HG03095 (cell line): ENCODE data around the gene GALK1.
"Not testable (repeated sequence)": the region's sequence is repeated elsewhere in the genome, so short reads cannot be mapped to it uniquely, and the experiment has no call there.

ENCODE experiments used
- ATAC-seq: cut with Tn5 transposase; IDR thresholded peaks from one replicate; pipeline ENCODE4 v1.9.1; 2021; ENCODE audit warnings: moderate library complexity; ENCODE audit not compliant: unreplicated experiment

Gene GALK1

DNA sequence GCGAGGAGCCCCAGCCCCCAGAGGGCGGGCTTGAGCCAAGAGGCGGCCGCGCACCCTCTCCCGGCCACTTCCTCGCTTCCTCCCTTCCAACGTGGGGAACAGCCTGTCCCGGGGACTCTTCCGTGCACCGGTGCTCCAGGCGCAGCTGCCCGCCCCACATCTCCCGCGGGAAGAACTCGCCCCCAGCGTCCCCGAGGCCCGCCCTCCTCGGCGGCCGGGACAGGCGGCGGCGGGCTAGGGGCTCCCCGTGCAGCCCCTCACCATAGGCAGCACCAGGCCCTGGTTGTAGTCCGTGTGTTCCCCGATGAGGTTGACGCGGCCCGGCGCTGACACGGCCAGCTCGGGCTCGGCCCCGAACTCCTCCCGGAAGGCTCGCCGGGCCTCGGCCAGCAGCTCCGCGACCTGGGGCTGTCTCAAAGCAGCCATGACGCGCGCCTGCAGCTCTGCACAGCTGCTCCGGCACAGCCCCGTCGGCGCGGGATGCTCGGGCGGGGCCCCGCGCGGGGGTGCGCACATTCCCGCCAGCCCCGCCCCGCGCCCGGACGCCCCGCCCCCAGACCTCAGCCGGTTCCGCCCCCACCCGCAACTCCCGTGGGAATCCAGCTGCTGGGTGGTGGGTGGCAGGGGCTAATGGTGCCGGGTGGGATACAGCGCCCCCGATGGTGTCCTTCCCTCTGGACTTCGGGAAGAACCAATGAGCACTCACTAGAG is at the start of gene GALK1:
GALK1 (minus strand) TSS at position 482 of the 711 bp plus-strand sequence; CDS start at position 426, 56 bp downstream.
- peak; percentile 67 for ATAC-seq

DNA sequence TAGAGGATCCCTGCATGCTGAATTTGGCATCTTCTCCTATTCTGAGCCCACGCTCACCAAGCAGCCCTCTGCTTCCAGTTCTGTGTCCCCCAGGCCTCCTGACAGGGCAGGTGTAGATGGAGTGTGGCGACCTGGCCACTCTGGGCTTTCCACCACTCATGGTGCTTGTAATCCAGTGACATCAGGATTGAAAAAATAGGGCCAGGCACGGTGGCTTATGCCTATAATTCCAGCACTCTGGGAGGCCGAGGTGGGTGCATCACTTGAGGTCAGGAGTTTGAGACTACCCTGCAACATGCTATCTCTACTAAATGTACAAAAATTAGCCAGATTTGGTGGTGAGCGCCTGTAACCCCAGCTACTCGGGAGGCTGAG is 49.0 kb upstream of the GALK1 start:
- no peak for ATAC-seq

GRCh38 chr17:75813081-75814020 is 48.4 kb upstream of the GALK1 start:
- ATAC-seq, result no peak

DNA sequence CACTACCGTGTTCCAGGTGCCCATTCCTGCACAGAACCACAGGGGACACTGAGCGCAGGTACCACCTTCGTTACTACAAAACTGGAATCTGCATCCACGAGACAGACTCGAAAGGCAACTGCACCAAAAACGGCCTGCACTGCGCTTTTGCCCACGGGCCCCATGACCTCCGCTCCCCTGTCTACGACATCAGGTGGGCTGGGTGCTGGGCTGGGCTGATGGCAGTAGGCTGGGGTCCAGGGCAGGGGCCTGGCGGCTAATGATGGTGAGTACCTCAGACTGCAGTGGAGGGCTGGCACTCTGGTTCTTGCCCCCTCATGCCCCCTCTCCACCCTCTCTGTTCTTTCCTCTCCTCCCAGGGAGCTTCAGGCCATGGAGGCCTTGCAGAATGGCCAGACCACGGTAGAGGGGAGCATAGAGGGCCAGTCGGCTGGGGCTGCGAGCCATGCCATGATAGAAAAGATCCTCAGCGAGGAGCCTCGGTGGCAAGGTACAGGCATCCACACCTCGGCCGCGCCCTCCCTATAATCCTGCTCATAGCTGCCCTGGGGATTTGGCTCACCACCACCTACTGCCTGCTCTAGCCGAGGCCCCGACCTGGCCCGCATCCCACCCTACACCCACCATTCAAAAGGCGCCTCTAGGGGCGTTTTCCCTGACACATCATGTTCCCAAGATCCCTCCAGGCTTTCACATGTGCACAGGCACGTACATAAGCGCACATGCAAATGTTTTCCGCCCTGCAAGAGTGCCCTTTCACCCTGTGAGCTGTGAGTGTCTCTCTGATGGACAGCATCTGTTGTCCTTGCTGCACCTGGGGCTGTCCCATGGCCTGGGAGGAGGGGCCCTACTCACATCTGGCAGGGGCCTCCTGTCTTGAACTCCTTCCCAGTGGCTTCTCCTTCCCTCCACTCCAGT is 47.4 kb upstream of the GALK1 start:
- no peak for ATAC-seq

DNA sequence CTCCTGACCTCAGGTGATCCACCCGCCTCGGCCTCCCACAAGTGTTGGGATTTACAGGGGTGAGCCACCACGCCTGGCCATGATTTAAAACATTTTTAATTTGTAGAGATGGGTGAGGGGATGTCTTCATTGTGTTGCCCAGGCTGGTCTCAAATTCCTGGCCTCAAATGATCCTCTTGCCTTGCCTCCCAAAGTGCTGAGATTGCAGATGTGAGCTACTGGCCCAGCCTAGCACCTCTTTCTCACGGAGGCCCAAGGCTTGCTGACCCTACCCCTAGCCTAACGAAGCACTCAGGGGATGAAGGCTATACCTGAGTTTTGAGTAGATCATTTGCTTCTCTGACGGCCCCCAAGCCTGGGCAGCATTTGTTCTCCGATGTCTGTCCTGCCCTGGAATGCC is 46.2 kb upstream of the GALK1 start:
- no peak for ATAC-seq

- ATAC-seq, result not testable (repeated sequence)
Measured at GRCh38 chr17:75810756-75811155, 45.8 kb upstream of the GALK1 start.

DNA sequence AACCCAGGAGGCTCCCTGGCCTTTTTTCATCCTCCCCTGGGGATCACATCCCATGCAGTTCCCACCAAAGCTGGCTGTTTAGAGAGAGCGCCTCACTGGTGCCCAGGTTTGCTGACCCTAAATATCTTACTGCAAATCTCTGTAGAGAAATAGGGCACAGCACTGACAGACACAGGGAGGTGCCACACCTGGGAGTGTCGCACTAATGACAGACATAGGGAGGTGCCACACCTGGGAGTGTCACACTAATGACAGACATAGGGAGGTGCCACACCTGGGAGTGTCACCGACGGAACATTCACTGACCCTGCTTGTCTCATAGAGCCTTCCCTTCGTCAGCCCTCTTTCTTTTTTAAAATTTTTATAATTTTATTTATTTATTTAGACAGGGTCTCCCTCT is 45.2 kb upstream of the GALK1 start:
- no peak for ATAC-seq

- ATAC-seq, result no peak
Measured at GRCh38 chr17:75809631-75810111, 44.7 kb upstream of the GALK1 start.

DNA sequence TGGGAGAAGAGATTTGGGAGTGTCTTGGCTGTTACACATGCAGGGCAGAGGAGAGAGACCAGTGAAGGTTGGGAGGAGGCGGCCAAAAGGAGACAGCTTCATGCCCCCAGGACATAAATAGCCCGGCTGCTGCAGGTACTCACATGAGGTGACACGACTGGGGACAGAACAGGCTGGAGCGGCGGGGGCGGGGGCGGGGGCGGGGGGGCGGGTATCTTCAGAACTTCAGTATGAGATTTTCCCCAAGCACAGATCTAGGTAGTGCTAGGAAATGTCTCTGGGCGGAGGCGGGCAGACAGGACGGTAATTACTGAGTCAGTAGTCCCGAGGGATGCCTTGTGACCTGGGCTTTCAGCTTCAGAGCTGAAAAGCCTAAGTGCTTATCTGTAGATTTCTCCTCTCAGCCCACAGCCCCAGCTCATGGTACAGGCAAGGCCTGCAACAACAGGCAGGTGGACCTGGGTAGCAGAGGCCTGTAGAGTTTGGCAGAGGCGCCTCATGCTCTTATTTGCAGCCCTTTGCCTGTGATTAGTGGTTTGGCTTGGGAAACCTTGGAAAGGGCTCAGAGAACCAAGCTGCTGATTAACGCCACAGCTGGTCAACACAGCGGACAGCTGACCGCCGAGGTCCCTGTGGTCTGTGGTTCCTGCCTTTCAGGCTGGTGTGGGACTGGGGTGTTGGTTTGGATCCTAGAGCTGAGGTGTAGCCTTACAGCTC is 44.1 kb upstream of the GALK1 start:
- ATAC-seq, result peak; percentile 60

GRCh38 chr17:75808549-75808904 is 43.5 kb upstream of the GALK1 start:
- ATAC-seq, result no peak

DNA sequence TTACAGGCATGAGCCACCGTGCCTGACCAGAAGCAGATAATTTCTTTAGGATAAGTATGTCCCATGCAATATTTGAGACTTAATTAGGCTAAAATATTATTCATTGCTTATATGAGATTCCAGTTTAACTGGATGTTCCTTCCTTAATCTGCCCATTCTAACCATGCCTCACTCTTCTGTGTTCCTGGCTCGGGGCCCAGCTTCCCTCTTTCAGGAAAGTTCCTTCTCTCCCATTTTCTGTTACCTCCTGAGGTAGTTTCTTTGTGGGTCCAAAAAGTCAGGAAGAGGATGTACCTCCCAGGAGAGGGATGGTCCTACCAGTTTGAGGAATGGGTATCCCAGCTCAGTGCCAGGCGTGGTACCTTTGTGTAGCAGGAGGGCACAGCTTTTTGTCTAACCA is 42.9 kb upstream of the GALK1 start:
- no peak for ATAC-seq

DNA sequence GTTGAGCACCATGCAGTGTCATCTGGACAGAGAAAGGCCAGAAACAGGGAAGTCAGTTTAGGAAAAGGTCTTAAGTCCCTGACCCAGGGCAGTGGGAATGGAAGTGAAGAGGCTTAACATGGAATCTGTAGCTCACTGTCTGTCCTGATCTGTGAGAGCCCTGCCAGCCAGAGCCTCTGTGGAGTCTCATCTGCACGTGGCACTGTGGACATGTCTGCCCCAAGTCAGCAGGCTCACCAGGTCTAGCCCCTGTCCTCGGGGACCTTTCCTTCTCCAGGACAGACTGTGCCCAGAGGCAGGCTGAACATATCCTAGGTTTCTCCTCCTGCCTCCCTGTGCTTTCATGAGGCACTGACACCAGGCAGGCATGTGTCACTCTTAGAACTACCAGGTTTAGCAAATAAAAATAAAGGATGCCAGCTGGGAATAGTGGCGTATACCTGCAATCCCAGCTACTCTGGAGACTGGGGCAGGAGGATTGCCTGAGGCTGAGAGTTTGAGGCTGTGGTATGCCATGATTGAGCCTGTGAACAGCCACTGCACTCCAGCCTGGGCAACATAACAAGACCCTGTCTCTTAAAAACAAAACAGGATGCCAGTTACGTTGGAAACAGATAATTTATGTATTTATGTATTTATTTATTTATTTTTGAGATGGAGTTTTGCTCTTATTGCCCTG is 42.0 kb upstream of the GALK1 start:
- ATAC-seq, result no peak

- ATAC-seq, result no peak
Measured at GRCh38 chr17:75803883-75804282, 38.9 kb upstream of the GALK1 start.

GRCh38 chr17:75799402-75799801 is 34.4 kb upstream of the GALK1 start:
- no peak for ATAC-seq

- no peak for ATAC-seq
Measured at GRCh38 chr17:75795820-75796607, 31.0 kb upstream of the GALK1 start.

DNA sequence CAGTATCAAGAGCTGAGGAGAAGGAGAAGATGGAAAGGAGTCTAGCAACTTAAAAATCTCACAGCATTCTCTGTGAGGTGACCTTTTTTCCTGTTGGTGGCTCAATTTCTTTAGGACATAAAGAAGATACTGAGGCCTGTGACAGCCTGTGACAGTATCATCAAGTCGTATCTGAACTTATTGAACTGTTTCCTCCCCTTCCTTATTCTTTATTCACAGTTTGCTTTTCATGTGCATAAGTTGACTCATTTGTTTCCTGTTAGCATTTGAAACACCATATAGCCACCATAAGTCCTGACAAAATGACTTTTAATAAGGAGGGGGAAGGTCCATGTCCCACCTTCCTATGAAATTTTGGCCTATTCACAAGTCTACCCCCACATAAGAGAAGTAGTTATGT is 28.5 kb upstream of the GALK1 start:
- no peak for ATAC-seq

DNA sequence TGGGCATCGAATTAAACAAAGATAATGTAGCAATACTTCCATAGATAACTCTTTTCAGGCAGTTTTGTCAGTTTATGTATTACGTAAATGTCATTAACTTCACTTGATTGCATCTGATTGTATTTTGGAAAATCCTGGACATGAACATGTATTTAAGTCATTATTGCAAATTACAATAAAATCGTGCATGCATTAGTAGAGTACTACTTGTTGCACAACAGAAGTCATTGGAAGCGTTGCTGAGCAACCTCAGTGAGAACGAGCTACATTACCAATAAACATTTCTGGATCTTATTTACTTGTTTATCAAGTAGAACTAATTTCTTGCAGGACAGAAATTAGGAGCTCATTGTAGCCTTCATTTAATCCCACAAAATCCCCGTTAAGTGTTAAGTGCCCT is 26.3 kb upstream of the GALK1 start:
- ATAC-seq, result no peak

DNA sequence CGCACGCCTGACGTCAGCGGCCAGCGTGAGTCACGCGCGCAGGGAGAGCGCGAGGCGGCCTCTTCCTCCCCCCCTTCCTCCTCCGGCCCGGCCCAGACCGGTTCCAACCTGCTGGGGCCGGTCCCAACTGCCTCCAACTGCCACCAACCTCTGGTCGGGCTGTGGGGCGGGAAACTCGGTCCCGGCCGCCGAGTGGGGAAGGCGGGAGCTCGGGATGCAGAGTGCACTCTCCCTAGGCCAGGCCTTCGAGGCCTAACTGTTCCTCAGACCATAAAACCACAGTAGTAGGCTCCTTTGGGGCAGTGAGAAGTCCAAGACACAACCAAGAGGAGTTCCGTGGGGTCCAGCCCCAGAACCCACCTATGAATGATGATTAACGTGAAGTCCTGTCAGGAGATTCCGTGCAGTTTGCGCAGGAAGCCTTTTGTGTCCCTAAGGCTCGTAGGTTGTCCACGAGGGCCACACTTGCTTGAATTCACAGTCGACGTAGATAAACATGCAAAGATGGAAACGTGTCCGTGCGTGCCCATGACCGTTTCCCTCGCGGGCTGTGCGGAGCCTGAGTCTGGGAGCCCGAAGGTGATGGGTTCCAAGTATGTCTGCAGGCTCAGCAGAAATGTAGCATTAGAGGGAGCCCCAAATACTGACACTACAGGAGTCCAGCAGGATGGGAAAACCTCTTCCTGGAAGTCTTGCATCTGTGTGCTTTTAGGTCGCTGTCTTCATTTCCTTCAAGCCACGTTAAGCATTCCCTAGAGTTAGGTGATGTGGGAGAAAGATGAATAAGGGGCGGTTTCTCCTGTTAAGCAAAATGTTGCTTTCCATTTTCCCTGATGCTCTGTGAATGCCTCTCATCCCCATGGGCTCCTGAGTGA is 20.3 kb upstream of the GALK1 start:
- ATAC-seq, result peak; percentile 37
